ENCODE measurements around the gene COL11A2. TPM values are rescaled to one million over a fixed set of nuclear protein-coding genes. Genes with fewer than 3 reads are reported as not detected.
"Not testable (repeated sequence)": the region's sequence is repeated elsewhere in the genome, so short reads cannot be mapped to it uniquely, and the experiment has no call there.

COL11A2 gene
- total RNA-seq, 1 donor from 2014 or later = 11.9 TPM

DNA sequence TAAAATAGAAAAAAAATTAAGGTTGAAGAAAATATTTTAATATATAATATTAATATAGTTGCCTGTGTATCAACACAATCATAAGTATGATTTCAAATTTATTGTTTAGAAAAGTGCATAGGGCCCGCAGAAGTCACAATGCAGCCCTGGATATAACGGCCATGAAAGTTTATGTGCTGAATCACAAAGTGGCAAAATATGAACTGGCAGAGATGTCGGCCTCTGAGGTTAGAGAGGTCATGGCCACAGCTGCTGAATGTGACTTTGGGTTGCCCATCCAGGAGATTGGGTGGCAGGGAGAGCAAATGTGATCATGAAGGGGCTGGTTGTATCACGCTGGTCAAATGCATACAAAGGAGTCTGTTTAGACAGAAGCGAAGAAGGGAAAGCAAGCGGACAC is 35.7 kb downstream of the COL11A2 start:
- Mint-ChIP-seq H3K9me3 (peaks cover 9% of the 10 kb centered on the region), H3K4me1 (ENCODE audit: unreplicated experiment) (peaks cover 7% of the 10 kb centered on the region), H3K27me3 (peaks cover 11% of the 10 kb centered on the region), H3K27ac (no peak overlapping the region), H3K36me3 (no peaks in the 10 kb centered on the region), H3K4me3 (no peak overlapping the region)
- TF ChIP-seq, protein P1, sequence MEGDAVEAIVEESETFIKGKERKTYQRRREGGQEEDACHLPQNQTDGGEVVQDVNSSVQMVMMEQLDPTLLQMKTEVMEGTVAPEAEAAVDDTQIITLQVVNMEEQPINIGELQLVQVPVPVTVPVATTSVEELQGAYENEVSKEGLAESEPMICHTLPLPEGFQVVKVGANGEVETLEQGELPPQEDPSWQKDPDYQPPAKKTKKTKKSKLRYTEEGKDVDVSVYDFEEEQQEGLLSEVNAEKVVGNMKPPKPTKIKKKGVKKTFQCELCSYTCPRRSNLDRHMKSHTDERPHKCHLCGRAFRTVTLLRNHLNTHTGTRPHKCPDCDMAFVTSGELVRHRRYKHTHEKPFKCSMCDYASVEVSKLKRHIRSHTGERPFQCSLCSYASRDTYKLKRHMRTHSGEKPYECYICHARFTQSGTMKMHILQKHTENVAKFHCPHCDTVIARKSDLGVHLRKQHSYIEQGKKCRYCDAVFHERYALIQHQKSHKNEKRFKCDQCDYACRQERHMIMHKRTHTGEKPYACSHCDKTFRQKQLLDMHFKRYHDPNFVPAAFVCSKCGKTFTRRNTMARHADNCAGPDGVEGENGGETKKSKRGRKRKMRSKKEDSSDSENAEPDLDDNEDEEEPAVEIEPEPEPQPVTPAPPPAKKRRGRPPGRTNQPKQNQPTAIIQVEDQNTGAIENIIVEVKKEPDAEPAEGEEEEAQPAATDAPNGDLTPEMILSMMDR (conservative IDR thresholded peaks at IDR 0.05) = no peak
- DNase-seq (ENCODE audit: extremely low spot score, unreplicated experiment) = no peak

DNA sequence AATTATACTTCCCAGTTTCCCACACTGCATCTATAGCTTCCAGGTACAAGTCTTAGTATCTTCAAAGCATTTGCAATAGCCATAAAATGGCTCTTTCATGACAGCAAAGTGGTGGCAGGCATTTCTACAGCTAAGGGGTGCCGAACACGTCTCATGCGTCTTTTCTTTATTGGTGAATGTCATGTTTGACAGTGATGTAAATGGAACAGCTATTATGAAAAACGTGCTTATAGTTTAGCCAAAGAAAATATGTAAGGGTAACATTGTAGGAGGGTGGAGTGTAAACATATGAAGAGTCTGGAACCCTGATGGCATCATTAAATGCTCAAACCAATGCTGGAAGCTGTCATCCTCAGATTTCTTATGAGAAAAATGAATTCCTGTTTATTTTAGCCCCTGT is 37.9 kb downstream of the COL11A2 start:
- TF ChIP-seq, protein P1 (conservative IDR thresholded peaks at IDR 0.05) = no peak

DNA sequence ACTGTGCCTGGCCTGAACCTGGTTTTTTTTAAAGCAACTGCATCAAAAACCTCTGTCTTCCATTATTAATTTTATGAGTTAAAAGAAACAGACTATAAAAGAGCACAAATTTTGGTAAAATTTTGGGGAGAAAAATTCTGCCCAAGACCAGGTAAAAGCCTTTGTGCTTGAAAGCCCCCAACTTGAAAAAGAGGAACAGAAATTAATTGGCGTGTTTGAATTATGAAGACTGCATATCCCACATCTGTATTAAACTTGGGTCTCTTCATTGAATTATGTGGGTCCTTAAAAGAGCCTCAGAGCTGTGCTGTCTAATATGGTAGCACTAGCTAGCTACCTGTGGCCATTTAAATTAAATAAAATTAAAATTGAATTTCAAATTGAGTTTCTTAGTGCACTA is 41.2 kb downstream of the COL11A2 start:
- no peaks in the 10 kb centered on the region for H3K36me3 Mint-ChIP-seq
- TF ChIP-seq, protein P1 (conservative IDR thresholded peaks at IDR 0.05) = no peak
- H3K9me3 Mint-ChIP-seq = peaks cover 9% of the 10 kb centered on the region
- no peak for DNase-seq (ENCODE audit: extremely low spot score, unreplicated experiment)
- H3K4me1 Mint-ChIP-seq (ENCODE audit: unreplicated experiment) = no peaks in the 10 kb centered on the region
- H3K4me3 Mint-ChIP-seq = no peak overlapping the region
- H3K27me3 Mint-ChIP-seq = peaks cover 28% of the 10 kb centered on the region
- no peak overlapping the region for H3K27ac Mint-ChIP-seq

More for the DNA sequence above, 37.9 kb downstream of the COL11A2 start:
- no peak for DNase-seq (ENCODE audit: extremely low spot score, unreplicated experiment)
- Mint-ChIP-seq H3K4me1 (ENCODE audit: unreplicated experiment) (no peaks in the 10 kb centered on the region), H3K27ac (no peak overlapping the region), H3K4me3 (no peak overlapping the region), H3K36me3 (no peaks in the 10 kb centered on the region), H3K9me3 (peaks cover 9% of the 10 kb centered on the region), H3K27me3 (peaks cover 17% of the 10 kb centered on the region)

DNA sequence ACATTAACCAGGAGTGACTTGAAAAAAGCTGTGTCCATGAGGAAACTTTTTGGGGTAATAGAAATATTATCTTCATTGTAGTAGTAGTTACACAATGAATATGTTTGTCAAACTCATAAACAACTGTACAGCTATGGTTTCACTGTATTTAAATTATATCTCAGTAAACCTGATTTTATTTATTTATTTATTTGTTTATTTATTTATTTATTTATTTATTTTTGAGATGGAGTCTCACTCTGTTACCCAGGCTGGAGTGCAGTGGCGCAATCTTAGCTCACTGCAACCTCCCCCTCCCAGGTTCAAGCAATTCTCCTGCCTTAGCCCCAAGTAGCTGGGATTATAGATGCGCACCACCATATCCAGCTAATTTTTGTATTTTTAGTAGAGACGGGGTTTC is 41.7 kb downstream of the COL11A2 start:
- not testable (repeated sequence) for H3K4me1 Mint-ChIP-seq (ENCODE audit: unreplicated experiment); H3K27ac Mint-ChIP-seq; H3K4me3 Mint-ChIP-seq; H3K9me3 Mint-ChIP-seq; H3K36me3 Mint-ChIP-seq; DNase-seq (ENCODE audit: extremely low spot score, unreplicated experiment)
- H3K27me3 Mint-ChIP-seq = peaks cover 28% of the 10 kb centered on the region

DNA sequence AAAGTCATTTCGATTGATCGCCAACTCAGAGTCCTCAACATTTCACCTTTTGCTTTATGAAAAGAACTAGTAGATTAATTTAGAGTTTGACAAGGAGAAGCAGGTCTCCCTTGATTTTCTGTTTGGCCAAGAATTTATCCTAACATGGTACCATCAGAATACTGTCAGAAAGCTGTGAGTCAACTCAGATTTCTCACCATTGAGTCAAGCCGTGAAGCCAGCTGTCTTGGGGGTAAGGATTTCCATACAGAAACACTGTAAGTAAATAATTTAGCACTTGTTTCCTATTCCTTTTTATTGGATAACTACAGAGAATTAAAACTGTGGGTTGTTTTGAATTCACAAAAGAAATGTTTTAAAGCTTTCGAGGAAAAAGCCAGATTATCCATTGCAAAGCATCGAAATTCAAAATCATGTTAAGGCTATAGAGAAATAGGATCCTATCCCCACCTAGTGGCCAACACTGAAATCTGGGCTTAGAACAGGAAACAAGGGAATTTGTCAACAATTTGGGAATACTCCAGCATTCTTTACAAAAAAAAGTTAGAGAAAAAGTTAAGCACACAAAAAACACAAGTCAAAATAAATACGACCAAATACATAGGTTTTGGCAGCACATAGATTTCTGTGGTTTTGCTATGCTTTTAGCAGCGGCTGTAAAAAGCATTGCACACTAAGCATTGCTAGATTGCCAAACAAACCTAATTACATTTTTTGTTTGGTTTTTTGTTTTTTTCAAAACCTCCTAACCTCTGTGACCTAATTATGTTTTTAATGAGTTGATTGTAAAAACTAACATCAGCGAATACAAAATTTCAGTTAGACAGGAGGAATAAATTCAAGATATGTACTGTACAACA is 44.2 kb downstream of the COL11A2 start:
- Mint-ChIP-seq H3K36me3 (no peaks in the 10 kb centered on the region), H3K27me3 (peaks cover 29% of the 10 kb centered on the region), H3K27ac (no peak overlapping the region), H3K4me3 (no peak overlapping the region), H3K9me3 (peaks cover 9% of the 10 kb centered on the region), H3K4me1 (ENCODE audit: unreplicated experiment) (no peaks in the 10 kb centered on the region)
- no peak for DNase-seq (ENCODE audit: extremely low spot score, unreplicated experiment)
- TF ChIP-seq, protein P1 (conservative IDR thresholded peaks at IDR 0.05) = peak; percentile 93

DNA sequence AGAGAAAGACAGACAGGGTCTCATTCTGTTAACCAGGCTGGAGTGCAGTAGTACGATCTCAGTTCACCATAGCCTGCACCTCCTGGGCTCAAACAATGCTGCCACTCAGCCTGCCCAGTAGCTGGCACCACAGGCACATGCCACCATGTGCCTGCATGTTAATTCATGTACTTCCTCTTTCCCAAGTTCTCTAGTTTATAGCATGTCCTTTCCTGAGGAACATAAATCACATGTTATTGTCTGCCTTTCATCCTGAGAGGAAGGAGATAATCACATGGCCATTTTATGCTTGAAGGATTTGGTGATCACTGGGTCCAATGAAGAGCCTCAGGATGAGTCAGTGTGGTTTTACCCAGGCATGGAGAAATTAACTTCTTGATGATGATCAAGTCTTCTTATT is 47.9 kb downstream of the COL11A2 start:
- Mint-ChIP-seq H3K36me3 (no peaks in the 10 kb centered on the region), H3K4me3 (no peak overlapping the region), H3K27ac (no peak overlapping the region), H3K27me3 (peaks cover 45% of the 10 kb centered on the region), H3K9me3 (no peaks in the 10 kb centered on the region), H3K4me1 (ENCODE audit: unreplicated experiment) (no peaks in the 10 kb centered on the region)
- DNase-seq (ENCODE audit: extremely low spot score, unreplicated experiment) = no peak
- TF ChIP-seq, protein P1 (conservative IDR thresholded peaks at IDR 0.05) = no peak
